H9 (cell line): Measurements from ENCODE around the gene UNC79. TPM values are rescaled to one million over a fixed set of nuclear protein-coding genes. Genes with fewer than 3 reads are reported as not detected.

Experiments
- DNase-seq: peaks from one replicate; pipeline ENCODE4 v3.0.0-alpha.2; 2017
- H2AFZ ChIP-seq: one replicate; pipeline ENCODE4 v1.6.1; 2013; ENCODE audit warnings: mild to moderate bottlenecking, low read length, control low read depth, moderate library complexity
- H2AK5ac ChIP-seq: 2 replicates; pipeline ENCODE4 v1.6.1; 2013; ENCODE audit warnings: low read length, control low read depth, mixed read lengths; ENCODE audit not compliant: insufficient read length
- H2BK120ac ChIP-seq: one replicate; pipeline ENCODE4 v1.6.1; 2013; ENCODE audit warnings: low read depth, mild to moderate bottlenecking, low read length, control low read depth, inconsistent platforms; ENCODE audit not compliant: poor library complexity, severe bottlenecking
- H2BK12ac ChIP-seq: 2 replicates; pipeline ENCODE4 v1.6.1; 2013; ENCODE audit warnings: low read length, control low read depth, mixed read lengths, low read depth; ENCODE audit not compliant: insufficient read length
- H2BK15ac ChIP-seq: 2 replicates; pipeline ENCODE4 v1.6.1; 2013; ENCODE audit warnings: low read depth, low read length, control low read depth
- H2BK20ac ChIP-seq: one replicate; pipeline ENCODE4 v1.6.1; 2013; ENCODE audit warnings: low read depth, mild to moderate bottlenecking, low read length, control low read depth, inconsistent platforms; ENCODE audit not compliant: poor library complexity, severe bottlenecking
- H2BK5ac ChIP-seq: 2 replicates; pipeline ENCODE4 v1.6.1; 2013; ENCODE audit warnings: low read length, control low read depth, mixed read lengths; ENCODE audit not compliant: insufficient read length
- H3K14ac ChIP-seq: 2 replicates; pipeline ENCODE4 v1.6.1; 2013; ENCODE audit warnings: low read length, control low read depth; ENCODE audit not compliant: insufficient read depth
- H3K18ac ChIP-seq: 2 replicates; pipeline ENCODE4 v1.6.1; 2013; ENCODE audit warnings: low read depth, mild to moderate bottlenecking, mixed read lengths, low read length, control low read depth; ENCODE audit not compliant: insufficient read length
- H3K23ac ChIP-seq: 2 replicates; pipeline ENCODE4 v1.6.1; 2013; ENCODE audit warnings: low read length, control low read depth, mixed read lengths, low read depth; ENCODE audit not compliant: insufficient read length
- H3K23me2 ChIP-seq: 2 replicates; pipeline ENCODE4 v1.6.1; 2013; ENCODE audit warnings: low read depth, mild to moderate bottlenecking, mixed read lengths, low read length, control low read depth; ENCODE audit not compliant: insufficient read length, poor library complexity, severe bottlenecking
- H3K27ac ChIP-seq: 2 replicates; pipeline ENCODE4 v1.5.1; 2013; ENCODE audit warnings: low read length, control low read depth, mixed read lengths, low read depth; ENCODE audit not compliant: insufficient read length
- H3K27me3 ChIP-seq: 2 replicates; pipeline ENCODE4 v1.6.1; 2013; ENCODE audit warnings: low read length, control low read depth, inconsistent platforms; ENCODE audit not compliant: insufficient read depth
- H3K4ac ChIP-seq: 2 replicates; pipeline ENCODE4 v1.6.1; 2013; ENCODE audit warnings: low read depth, mild to moderate bottlenecking, control low read depth, inconsistent platforms, low read length, moderate library complexity
- H3K4me1 ChIP-seq: 2 replicates; pipeline ENCODE4 v1.6.1; 2013; ENCODE audit warnings: low read length, control low read depth, inconsistent platforms; ENCODE audit not compliant: insufficient read depth
- H3K4me2 ChIP-seq: 2 replicates; pipeline ENCODE4 v1.6.1; 2013; ENCODE audit warnings: low read length, control low read depth, mixed read lengths; ENCODE audit not compliant: insufficient read length, insufficient read depth
- H3K56ac ChIP-seq: 2 replicates; pipeline ENCODE4 v1.6.1; 2013; ENCODE audit warnings: low read depth, mild to moderate bottlenecking, mixed read lengths, low read length, control low read depth; ENCODE audit not compliant: insufficient read length
- H3K79me1 ChIP-seq: 2 replicates; pipeline ENCODE4 v1.6.1; 2013; ENCODE audit warnings: low read depth, mild to moderate bottlenecking, moderate library complexity, low read length, control low read depth, inconsistent platforms; ENCODE audit not compliant: insufficient read depth, poor library complexity, severe bottlenecking
- H3K79me2 ChIP-seq: 2 replicates; pipeline ENCODE4 v1.6.1; 2013; ENCODE audit warnings: low read length, control low read depth, inconsistent platforms; ENCODE audit not compliant: insufficient read depth
- H3K9ac ChIP-seq: 2 replicates; pipeline ENCODE4 v1.6.1; 2013; ENCODE audit warnings: low read length, control low read depth, mixed read lengths; ENCODE audit not compliant: insufficient read length; ENCODE audit errors: extremely low read depth
- H3K9me3 ChIP-seq: one replicate; pipeline ENCODE4 v1.6.1; 2013; ENCODE audit warnings: low read depth, low read length, inconsistent platforms; ENCODE audit not compliant: control insufficient read depth
- H3T11ph ChIP-seq: one replicate; pipeline ENCODE4 v1.6.1; 2013; ENCODE audit warnings: mild to moderate bottlenecking, low read length, control low read depth, inconsistent platforms
- H4K20me1 ChIP-seq: one replicate; pipeline ENCODE4 v1.6.1; 2013; ENCODE audit not compliant: control insufficient read depth, insufficient read length, insufficient read depth
- H4K5ac ChIP-seq: 2 replicates; pipeline ENCODE4 v1.6.1; 2013; ENCODE audit warnings: low read depth, mild to moderate bottlenecking, mixed read lengths, low read length, control low read depth; ENCODE audit not compliant: insufficient read length
- H4K8ac ChIP-seq: replicated peaks from 2 replicates; pipeline ENCODE4 v1.6.1; 2013; ENCODE audit warnings: low read length, control low read depth, mixed read lengths, low read depth; ENCODE audit not compliant: insufficient read length
- H4K91ac ChIP-seq: 2 replicates; pipeline ENCODE4 v1.6.1; 2013; ENCODE audit warnings: low read depth, mild to moderate bottlenecking, moderate library complexity, mixed read lengths, low read length, control low read depth; ENCODE audit not compliant: insufficient read length
- H3K27ac Mint-ChIP-seq, 3 experiments: 2 replicates in 2 of 3; 3 replicates in 1 of 3; pipeline ENCODE4 v1.8.0; 2020 to 2021; ENCODE audit warnings: mixed read lengths in 3 of 3, mild to moderate bottlenecking in 1 of 3, moderate library complexity in 1 of 3
- H3K27me3 Mint-ChIP-seq: 2 replicates; pipeline ENCODE4 v1.8.0; 2021; ENCODE audit warnings: low read depth, mild to moderate bottlenecking, moderate library complexity, mixed read lengths
- H3K36me3 Mint-ChIP-seq, 3 experiments: 2 replicates in 2 of 3; 3 replicates in 1 of 3; pipeline ENCODE4 v1.8.0; 2020 to 2021; ENCODE audit warnings: low read depth in 3 of 3, mixed read lengths in 3 of 3; ENCODE audit not compliant: insufficient read depth in 1 of 3
- H3K4me1 Mint-ChIP-seq, 2 experiments: 2 replicates each; pipeline ENCODE4 v1.8.0; 2020; ENCODE audit warnings: mixed read lengths in 2 of 2
- H3K4me3 Mint-ChIP-seq, 2 experiments: 2 replicates in 1 of 2; 3 replicates in 1 of 2; pipeline ENCODE4 v1.8.0; 2020 to 2021; ENCODE audit warnings: mild to moderate bottlenecking in 2 of 2, mixed read lengths in 2 of 2, moderate library complexity in 1 of 2
- H3K9me3 Mint-ChIP-seq, 2 experiments: 2 replicates in 1 of 2; 3 replicates in 1 of 2; pipeline ENCODE4 v1.8.0; 2020; ENCODE audit warnings: mild to moderate bottlenecking in 2 of 2, mixed read lengths in 2 of 2, moderate library complexity in 1 of 2
- CTCF ChIP-seq: fragments of 200-600 bp; sonication (generic); conservative IDR thresholded peaks from 3 replicates; pipeline ENCODE4 v1.8.0; 2021; ENCODE audit warnings: antibody characterized with exemption, mild to moderate bottlenecking
- WGBS: extraction: QIAGEN DNeasy Blood & Tissue Kit; methylation state at CpG from one replicate; pipeline ENCODE4 v1.1.7; 2013; ENCODE audit warnings: missing lambda C conversion rate, low lambda C conversion rate, mixed read lengths; ENCODE audit not compliant: insufficient read length; ENCODE audit errors: extremely low coverage; 5-methylcytosine and 5-hydroxymethylcytosine counted together
- total RNA-seq: library from RNA; stranded (reverse); gene quantifications from 2 replicates; pipeline ENCODE4 v1.2.1, GENCODE V29; 2021

The UNC79 gene
- total RNA-seq, 1 experiment from 2014 or later = 3.0 TPM

- Histone ChIP-seq H2BK20ac (no peak overlapping the region), H3T11ph (no peak overlapping the region), H4K20me1 (no peaks in the 10 kb centered on the region), H2AK5ac (no peak overlapping the region), H3K9ac (no peak overlapping the region), H3K27ac (no peak overlapping the region), H3K56ac (no peak overlapping the region), H2BK15ac (no peak overlapping the region), H4K8ac (no peak overlapping the region), H3K79me2 (no peaks in the 10 kb centered on the region), H3K23me2 (no peaks in the 10 kb centered on the region), H3K79me1 (no peaks in the 10 kb centered on the region), H3K23ac (no peak overlapping the region), H2BK5ac (no peak overlapping the region), H4K5ac (no peak overlapping the region), H2BK12ac (no peak overlapping the region), H2BK120ac (no peak overlapping the region), H3K4ac (no peak overlapping the region), H4K91ac (no peak overlapping the region), H3K4me1 (no peaks in the 10 kb centered on the region), H2AFZ (no peak overlapping the region), H3K14ac (no peak overlapping the region), H3K18ac (no peak overlapping the region), H3K27me3 (no peaks in the 10 kb centered on the region), H3K4me2 (no peak overlapping the region), H3K9me3 (no peaks in the 10 kb centered on the region)
- Mint-ChIP-seq H3K4me3 (no peak overlapping the region), H3K9me3 (no peaks in the 10 kb centered on the region), H3K27me3 (peaks cover 1% of the 10 kb centered on the region; the same call in 1 of the 2 replicates), H3K36me3 (no peaks in the 10 kb centered on the region), H3K27ac (no peak overlapping the region), H3K4me1 (peaks cover 8 to 9% of the 10 kb centered on the region in 2 experiments)
- DNase-seq = no peak
- WGBS = no CpG with 5 or more reads among the region's 4 CpGs
- no peak for TF ChIP-seq CTCF
These were observed 322.3 kb downstream of the UNC79 start for GRCh38 chr14:93752980-93753561.
